ENCODE results near the gene RNF112. TPM values are rescaled to one million over a fixed set of nuclear protein-coding genes. Genes with fewer than 3 reads are reported as not detected.

RNF112 gene
- total RNA-seq, 1 experiment from 2014 or later, result 0.81 TPM

DNA sequence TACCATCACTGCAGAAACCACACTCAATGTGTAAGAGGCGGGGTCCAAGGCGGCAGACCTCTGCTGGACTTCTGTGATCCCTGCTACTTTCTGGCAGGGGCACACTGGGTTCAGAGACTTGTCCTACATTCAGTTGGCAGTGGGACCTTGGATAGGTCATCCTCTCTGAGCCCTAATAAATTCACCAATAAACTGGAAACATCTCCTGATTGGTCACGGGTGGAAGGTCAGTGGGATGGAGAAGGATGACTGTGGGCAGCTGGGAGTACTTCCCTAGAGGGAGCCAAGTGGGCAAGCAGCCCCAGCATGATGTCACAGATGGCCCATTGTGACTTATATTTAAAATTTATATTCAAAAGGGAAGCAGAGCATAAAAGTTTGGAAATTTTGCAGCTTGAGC, 49.7 kb downstream of the RNF112 start:
- DNase-seq, result peak; percentile 75
- no peak overlapping the region for H2BK20ac ChIP-seq (ENCODE audit: low read depth, low read length, poor library complexity, severe bottlenecking)
- H2AFZ ChIP-seq (ENCODE audit: low read length), result no peak overlapping the region
- Mint-ChIP-seq H3K9me3 (no peaks in the 10 kb centered on the region; a peak in 1 of 5 replicates), H3K27me3 (ENCODE audit: low read depth) (no peaks in the 10 kb centered on the region), H3K27ac (peak overlapping the region; percentile 92 to 99 (median 94)), H3K36me3 (ENCODE audit: insufficient read depth in 1 of 3, low read depth in 3 of 3) (no peaks in the 10 kb centered on the region), H3K4me3 (peak overlapping the region; percentile 6 to 68; a peak in 3 of 5 replicates), H3K4me1 (peaks cover 87 to 96% of the 10 kb centered on the region in 2 experiments)
- no peak overlapping the region for H2BK15ac ChIP-seq (ENCODE audit: low read depth, low read length)
- H3K79me1 ChIP-seq (ENCODE audit: insufficient read depth, low read depth, low read length, poor library complexity, severe bottlenecking), result no peaks in the 10 kb centered on the region
- H3K9me3 ChIP-seq (ENCODE audit: control insufficient read depth, low read depth, low read length), result no peaks in the 10 kb centered on the region
- no peak overlapping the region for H2AK5ac ChIP-seq (ENCODE audit: insufficient read length, low read length)
- H3K23ac ChIP-seq (ENCODE audit: insufficient read length, low read depth, low read length), result no peak overlapping the region
- WGBS (ENCODE audit: extremely low coverage, insufficient read length, low lambda C conversion rate), result no CpG with 5 or more reads among the region's 3 CpGs
- H4K8ac ChIP-seq (replicated peaks; ENCODE audit: insufficient read length, low read depth, low read length), result no peak overlapping the region
- H2BK12ac ChIP-seq (ENCODE audit: insufficient read length, low read depth, low read length), result no peak overlapping the region
- H2BK5ac ChIP-seq (ENCODE audit: insufficient read length, low read length), result no peak overlapping the region
- H3K4me2 ChIP-seq (ENCODE audit: insufficient read depth, insufficient read length, low read length), result peak overlapping the region; percentile 28
- H3K14ac ChIP-seq (ENCODE audit: insufficient read depth, low read length), result no peak overlapping the region
- H3K18ac ChIP-seq (ENCODE audit: insufficient read length, low read depth, low read length), result no peak overlapping the region
- no peaks in the 10 kb centered on the region for H3K27me3 ChIP-seq (ENCODE audit: insufficient read depth, low read length)
- no peak overlapping the region for H4K91ac ChIP-seq (ENCODE audit: insufficient read length, low read depth, low read length)
- peaks cover 3% of the 10 kb centered on the region for H3K23me2 ChIP-seq (ENCODE audit: insufficient read length, low read depth, low read length, poor library complexity, severe bottlenecking)
- H3K4me1 ChIP-seq (ENCODE audit: insufficient read depth, low read length), result peaks cover 25% of the 10 kb centered on the region
- H3K79me2 ChIP-seq (ENCODE audit: insufficient read depth, low read length), result no peaks in the 10 kb centered on the region
- H3K4ac ChIP-seq (ENCODE audit: low read depth, low read length), result no peak overlapping the region
- TF ChIP-seq CTCF (conservative IDR thresholded peaks at IDR 0.05), result no peak
- H4K20me1 ChIP-seq (ENCODE audit: control insufficient read depth, insufficient read depth, insufficient read length), result no peaks in the 10 kb centered on the region
- no peak overlapping the region for H3K9ac ChIP-seq (ENCODE audit: extremely low read depth, insufficient read length, low read length)
- no peak overlapping the region for H3T11ph ChIP-seq (ENCODE audit: low read length)
- no peak overlapping the region for H2BK120ac ChIP-seq (ENCODE audit: low read depth, low read length, poor library complexity, severe bottlenecking)
- no peak overlapping the region for H4K5ac ChIP-seq (ENCODE audit: insufficient read length, low read depth, low read length)
- no peak overlapping the region for H3K56ac ChIP-seq (ENCODE audit: insufficient read length, low read depth, low read length)
- H3K27ac ChIP-seq (ENCODE audit: insufficient read length, low read depth, low read length), result peak overlapping the region; percentile 34

All from H9 (cell line).